ENCODE measurements around the gene AP4B1.
"Not testable (repeated sequence)": the region's sequence is repeated elsewhere in the genome, so short reads cannot be mapped to it uniquely, and the experiment has no call there.

Gene AP4B1

DNA sequence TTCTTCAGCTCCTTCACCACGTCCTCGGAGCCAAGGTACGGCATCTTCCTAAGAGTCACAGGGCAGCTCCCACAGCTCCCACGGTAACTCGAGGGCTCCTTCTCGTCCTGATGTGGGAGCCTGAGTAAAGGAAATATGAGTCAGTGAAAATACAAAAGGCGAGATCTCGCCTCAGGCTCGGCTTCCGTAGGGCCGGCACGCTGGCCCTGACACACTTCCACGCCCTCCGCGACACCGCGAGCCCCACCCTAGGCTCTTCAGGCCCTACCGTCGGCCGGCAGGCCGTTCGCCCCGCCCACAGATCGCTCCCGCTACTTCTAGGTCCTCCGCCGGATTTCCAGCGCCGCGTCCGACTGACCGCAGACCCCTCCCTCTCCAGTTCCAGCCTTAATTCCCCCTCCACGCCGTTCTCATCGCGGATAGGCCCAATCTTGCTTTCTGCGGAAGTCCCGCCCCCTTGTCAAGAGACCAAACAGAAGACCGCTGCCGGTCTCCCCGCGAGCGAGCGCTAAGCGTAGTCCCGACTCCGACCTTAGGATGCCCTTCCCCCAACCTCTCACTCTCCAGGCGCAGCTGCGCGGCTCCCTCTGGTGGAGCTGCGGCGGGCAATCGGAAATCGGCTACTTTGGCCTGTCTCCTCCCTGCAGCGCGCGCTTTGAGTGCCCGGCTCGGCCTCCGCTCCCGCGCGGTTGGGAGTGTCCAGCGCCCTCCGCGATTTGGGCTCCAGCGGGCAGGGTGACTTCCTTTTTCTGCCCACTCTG is at the start of gene AP4B1, which contains the start of gene DCLRE1B:
Gene AP4B1, minus strand, starts transcription at position 126 of the 761 bp plus-strand sequence. Its CDS starts 82 bp downstream, at position 44.
Gene DCLRE1B, plus strand, starts transcription at position 653 of the 761 bp plus-strand sequence. CDS start 261 bp downstream, outside the sequence.
- peak; percentile 100 for DNase-seq

DNA sequence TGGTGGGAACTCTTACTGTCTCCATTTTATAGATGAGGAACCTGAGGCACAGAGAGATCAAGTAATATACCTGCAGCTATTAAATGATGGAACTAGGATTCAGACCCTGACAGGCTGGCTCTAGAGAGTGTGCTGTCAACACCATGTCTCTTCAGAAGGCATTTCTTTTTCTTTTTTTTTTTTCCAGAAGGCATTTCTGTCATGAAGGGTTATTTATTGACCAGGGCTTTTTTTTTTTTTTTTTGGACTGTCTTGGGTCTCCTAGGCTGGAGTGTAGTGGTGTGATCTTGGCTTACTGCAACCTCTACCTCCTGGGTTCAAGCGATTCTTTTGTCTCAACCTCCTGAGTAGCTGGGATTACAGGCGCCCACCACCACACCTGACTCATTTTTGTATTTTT is 47.1 kb upstream of the AP4B1 start:
- no peak for DNase-seq

DNA sequence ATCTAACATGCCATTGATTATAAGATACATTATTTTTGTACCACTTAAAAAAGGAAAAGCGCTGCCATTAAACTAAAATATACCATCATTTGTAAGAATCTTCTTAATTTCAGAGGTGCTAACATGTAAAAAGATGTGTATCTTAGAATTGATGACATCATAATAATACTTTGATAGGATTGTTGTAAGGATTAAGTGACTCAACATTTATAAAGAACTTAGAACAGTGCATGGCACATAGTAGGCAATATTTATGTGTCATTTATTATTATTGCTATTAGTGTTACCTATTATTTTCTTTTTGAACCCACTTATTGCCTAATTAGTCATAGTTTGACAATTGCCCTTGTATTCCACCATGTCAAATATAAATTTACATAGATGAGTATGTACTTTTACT is 46.3 kb upstream of the AP4B1 start:
- DNase-seq: no peak

DNA sequence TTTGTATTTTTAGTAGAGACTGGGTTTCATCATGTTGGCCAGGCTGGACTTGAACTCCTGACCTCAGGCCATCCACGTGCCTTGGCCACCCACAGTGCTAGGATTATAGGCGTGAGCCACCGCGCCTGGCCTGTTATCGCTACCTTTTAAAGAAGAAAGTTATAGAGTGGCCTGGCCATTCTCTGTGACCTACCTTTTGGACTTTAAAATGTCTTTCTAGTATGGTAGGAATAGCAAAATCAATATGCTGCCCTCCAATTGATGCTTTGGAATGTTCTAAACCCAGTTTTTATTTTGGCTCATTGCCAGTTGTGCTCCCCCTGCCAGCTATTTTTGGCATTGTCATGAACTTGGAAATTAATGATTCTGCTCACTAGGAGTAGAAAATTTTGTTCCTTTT is 44.4 kb upstream of the AP4B1 start:
- DNase-seq: no peak

DNA sequence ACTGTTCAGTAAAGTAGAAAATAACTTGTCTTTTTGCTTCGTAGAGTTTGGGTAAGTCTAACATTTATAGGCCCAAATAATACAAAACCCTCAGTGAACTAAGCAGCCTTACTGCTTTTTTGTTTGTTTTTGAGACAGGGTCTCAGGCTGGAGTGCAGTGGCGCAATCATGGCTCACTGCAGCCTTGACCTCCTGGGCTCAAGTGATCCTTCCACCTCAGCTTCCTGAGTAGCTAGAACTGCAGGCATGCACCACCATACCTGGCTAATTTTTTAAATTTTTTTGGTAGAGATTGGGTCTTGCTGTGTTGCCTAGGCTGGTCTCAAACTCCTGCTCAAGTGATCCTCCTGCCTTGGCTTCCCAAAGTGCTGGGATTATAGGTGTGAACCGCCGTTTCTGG is 43.6 kb upstream of the AP4B1 start:
- DNase-seq: not testable (repeated sequence)

DNA sequence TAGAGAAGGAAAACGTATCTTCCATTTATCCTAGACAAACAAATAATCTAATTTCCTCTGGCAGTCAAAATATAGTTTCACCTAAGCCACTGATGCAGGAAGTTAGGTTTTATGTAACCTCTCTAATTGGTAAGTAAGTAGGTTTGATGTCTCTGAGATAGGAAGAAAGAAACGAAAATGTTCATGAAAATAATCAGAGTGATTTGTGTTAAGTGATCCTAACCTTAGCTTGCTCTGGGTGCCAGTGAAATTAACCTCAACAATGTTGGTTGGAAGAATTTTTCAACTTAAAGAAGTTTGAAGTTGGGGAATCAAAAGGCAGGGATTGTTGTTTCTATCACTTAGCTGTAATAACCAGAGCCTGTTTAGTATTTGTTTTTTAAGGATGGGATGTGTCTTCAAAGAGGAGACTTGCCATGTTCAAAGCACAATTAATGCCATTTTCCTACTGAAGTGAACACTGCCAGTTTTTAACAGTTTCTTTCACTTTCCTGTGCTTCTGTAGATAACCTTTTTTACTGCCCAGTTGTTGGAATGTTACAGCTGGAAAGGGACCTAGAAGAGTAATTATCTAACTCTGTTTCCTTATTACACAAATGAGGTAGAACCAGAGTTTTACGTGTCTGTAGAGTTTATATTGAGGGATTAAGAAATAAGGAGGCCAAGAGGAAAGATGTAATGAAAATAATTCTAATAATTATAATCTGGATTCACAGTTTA is 42.9 kb upstream of the AP4B1 start:
- DNase-seq: no peak

DNA sequence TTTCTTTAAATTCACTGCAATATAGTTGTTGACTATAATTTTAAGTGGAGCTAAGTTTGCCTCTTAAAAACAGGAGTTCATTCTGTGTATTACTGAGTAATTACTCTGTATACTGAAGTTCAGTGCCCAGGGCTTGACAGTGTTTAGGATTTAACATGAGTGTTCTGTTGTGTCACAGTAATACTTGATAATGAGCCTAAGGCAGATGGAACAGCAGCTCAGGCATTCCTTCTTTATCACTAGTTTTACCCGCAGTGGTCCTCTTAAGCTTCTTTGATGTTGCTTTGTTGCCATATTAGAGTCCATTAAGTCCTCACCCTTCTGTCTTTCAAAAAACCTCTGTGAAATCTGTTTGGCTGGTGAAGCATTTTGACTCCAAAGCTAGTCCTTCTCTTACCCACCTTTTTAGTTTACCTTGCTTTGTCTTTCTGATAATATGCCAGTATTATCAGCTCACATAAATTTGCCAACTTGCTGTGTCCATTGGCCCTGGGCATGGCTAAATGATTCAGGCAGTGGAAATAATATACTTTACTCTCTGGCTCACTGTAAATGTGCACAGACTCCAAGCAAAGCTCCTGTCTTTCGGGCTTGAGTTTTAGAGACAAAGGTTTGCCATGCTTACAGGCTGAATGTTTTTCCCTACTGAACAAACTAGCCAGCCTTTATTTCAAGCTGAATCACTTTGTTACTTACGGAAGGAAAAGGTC is 42.2 kb upstream of the AP4B1 start:
- DNase-seq: no peak

DNA sequence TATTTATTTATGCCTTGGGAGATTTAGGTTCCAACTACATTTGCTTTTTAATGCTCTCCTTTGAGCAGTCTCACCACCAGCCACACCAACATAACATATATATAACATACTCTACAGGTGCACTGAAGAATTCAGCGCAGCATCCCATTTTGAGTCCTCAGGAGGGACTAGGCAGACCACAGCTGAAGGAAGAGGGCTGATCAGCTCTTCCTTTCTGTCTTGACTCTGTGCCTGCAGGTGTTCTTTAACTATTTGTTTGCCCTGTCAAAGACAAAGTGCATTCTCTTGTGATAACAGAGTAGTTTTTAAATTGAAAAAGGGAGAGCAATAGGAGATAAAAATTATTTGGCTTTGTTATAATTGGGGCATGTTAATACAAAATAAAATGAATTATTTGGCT is 41.5 kb upstream of the AP4B1 start:
- no peak for DNase-seq

DNA sequence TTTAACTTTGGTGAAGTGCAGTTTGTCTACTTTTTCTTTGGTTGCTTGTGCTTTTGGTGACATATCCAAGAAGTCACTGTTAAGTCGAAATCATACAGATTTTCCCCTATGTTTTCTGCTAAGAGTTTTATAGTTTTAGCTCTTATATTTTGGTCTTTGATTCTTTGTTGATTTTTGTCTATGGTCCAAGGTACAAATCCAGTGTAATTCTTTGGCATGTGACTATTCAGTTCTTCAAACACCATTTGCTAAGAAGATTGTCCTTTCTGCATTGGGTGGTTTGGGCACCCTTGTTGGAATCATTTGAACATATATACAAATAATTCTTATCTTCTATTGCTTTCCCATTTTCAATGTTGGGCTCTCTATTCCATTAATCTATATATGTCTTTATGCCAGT is 40.7 kb upstream of the AP4B1 start:
- no peak for DNase-seq

DNA sequence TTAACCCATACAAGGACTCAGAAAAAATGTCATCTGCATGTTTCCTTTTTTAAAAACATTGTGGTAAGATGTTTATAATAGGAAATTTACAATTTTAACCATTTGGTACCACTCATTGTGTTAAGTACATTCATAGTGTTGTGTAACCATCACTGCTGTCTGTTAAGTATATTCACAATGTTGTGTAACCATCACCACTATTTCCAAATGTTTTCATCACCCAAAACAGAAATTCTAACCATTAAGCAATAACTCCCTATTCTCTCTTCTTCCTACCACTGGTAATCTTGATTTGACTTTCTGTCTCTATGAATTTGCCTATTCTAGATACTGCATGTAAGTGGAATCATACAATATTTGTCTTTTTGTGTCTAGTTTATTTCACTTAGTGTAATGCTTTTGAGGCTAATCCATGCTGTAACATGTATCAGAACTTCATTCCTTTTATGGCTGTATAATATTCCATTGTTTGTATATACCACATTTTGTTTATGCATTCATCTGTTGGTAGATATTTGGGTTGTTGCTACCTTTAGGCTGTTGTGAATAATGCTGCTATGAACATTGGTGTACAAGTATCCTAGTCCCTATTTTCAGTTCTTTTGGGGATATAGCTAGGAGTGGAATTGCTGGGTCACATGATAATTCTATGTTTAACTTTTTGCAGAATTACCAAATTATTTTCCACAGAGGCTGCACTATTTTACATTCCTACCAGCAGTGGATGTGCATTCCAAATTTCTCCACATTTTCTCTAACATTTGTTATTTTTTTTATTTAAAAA is 38.6 kb upstream of the AP4B1 start:
- no peak for DNase-seq

DNA sequence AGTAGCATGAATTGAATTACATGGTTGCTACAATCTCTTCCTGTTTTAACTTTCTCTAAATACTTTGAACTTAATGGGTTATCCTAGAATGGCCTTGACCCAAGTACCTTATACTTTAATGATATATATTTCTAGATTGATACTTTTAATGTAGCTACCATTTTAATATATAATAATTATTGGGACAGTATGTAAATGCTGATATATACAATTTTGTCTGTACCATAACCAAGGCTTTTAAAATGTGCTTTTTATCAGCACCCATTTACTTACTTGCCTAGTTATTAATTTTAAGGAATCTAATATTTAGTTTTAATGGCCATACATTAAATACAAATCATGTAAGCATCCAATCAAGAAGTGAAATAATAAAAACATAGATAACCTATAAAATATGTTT is 37.9 kb upstream of the AP4B1 start:
- DNase-seq: no peak

DNA sequence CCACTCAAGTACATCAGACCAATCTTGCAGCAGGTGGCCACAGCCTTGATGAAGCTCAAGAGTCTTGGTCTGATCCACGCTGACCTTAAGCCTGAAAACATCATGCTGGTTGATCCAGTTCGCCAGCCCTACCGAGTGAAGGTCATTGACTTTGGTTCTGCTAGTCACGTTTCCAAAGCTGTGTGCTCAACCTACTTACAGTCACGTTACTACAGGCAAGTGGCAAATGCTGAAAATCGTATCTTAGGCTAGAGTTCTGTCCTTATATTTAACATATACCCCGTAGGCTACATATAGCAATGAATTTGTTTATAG is 36.6 kb upstream of the AP4B1 start:
- no peak for DNase-seq

DNA sequence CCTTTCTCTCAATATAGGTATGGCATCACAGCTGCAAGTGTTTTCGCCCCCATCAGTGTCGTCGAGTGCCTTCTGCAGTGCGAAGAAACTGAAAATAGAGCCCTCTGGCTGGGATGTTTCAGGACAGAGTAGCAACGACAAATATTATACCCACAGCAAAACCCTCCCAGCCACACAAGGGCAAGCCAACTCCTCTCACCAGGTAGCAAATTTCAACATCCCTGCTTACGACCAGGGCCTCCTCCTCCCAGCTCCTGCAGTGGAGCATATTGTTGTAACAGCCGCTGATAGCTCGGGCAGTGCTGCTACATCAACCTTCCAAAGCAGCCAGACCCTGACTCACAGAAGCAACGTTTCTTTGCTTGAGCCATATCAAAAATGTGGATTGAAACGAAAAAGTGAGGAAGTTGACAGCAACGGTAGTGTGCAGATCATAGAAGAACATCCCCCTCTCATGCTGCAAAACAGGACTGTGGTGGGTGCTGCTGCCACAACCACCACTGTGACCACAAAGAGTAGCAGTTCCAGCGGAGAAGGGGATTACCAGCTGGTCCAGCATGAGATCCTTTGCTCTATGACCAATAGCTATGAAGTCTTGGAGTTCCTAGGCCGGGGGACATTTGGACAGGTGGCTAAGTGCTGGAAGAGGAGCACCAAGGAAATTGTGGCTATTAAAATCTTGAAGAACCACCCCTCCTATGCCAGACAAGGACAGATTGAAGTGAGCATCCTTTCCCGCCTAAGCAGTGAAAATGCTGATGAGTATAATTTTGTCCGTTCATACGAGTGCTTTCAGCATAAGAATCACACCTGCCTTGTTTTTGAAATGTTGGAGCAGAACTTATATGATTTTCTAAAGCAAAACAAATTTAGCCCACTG is 36.0 kb upstream of the AP4B1 start:
- DNase-seq: no peak

DNA sequence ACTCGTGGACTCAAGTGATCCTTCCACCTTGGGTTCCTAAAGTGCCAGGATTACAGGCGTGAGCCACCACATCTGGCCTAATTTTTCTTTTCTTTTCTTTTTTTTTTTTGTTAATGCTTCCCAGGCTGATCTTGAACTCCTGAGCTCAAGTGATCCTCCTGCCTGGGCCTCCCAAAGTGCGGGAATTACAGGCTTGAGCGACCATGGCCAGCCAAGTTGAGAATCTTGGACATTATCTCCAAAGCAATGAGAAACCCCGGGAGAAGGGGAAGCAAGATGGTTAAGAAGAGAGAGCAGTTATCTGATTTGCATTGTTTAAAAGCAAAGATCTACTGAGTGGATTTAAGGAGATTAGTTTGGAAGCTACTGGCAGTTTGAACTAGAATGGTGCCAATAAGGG is 33.6 kb upstream of the AP4B1 start:
- DNase-seq: no peak

DNA sequence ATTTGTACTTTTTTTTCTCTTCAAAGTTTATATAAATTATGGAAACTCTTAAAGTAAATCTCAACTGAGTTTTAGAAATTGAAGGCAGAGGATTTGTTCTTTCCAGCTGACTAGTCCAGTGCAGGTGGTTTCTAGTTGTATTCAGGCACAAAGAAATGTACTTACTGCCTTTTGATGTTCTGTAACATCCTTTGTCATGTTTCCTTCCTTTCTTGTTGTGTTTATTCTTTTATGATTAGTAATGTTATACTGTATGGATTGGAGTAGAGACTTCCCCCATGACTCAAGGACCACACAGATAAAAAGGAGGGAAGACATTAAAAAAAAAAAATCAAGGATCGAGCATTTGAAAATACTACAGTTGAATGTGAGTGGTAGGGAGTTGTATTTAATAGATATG is 32.5 kb upstream of the AP4B1 start:
- DNase-seq: no peak

DNA sequence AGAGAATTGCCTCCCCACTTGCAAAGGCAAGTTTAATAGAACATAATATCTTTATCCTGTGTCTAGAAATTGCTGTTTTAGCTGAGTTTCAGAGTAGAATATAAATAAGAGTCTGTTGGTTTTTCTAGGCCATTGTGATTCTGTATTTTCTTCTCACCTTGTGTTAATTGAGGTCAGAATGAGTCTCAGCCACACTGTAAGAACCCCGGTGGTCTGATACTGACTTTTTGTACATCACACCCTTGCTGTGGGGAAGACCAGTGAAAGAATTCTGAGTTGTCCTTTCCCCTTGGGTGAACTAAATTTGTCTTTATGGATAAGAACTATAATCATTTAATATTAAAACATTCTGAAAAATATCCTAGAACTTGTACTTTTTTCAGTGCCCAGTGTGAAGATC is 31.4 kb upstream of the AP4B1 start:
- DNase-seq: no peak

DNA sequence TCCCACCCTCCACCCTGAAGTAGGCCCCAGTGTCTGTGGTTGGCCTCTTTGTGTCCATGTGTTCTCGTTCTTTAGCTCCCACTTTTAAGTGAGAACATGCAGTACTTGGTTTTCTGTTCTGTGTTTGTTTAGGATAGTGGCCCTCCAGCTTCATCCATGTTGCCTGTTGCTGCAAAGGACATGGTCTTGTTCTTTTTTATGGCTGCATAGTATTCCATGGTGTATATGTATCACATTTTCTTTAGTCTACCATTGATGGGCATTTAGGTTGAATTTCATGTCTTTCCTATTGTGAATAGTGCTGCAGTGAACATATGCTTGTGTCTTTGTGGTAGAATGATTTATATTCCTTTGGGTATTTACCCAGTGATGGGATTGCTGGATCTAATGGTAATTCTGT is 30.6 kb upstream of the AP4B1 start:
- DNase-seq: no peak

DNA sequence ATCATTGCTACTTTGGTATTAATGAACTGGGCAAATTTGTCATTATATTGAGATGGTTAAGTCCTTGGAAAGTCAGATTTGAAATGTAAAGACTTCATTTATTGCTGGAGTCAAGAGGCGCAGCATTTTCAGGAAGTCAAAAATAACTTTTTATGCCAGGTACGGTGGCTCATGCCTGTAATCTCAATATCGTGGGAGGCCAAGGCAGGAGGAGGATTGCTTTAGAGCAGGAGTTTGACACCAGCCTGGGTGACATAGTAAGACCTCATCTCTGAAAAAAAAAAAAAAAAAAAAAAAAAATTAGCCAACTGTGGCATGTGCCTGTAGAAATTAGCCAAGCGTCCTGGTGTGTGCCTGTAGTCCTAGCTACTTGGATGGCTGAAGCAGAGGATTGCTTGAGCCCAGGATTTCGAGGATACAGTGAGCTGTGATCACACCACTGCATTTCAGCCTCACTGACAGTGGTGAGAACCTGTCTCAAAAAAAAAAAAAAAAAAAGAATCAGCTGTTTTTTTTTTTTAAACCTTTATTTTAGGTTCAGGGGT is 30.0 kb upstream of the AP4B1 start:
- DNase-seq: no peak

DNA sequence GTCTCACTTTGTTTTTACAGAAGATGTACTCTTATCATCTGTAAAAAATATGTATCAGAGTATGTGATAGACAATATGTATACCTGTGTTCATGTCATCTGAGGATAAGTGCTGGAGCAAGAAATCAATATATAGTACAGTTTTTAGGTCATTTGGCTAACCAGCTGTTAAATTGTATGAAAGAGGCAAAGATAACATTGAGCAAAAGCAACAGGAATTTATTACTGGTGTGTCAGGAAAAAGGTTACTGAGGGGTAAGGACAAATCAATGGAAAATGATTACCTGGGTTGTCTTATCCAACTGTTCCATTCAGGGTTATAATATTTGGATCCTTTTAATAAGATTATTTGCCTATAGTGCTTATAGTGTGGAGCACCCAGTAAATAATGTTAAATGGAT is 29.4 kb upstream of the AP4B1 start:
- no peak for DNase-seq

DNA sequence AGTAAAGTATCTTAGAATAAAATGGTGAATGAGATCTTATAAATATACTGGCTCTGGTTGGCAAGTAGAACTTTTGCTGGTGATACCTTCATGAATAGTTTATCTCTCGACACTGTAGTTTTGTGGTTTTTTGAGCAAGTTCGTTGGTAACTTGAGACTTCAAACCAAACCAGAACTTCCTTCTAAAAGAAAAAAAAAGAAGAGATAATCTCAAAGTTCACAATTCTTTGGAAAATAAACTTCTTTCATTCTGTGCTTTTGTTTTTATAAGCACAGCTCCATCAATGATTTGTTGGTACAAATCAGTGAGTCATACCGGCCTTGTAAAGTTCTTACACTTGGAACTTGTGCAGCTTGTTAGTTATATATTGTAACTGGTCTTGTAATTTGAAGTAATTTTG is 26.9 kb upstream of the AP4B1 start:
- DNase-seq: no peak

DNA sequence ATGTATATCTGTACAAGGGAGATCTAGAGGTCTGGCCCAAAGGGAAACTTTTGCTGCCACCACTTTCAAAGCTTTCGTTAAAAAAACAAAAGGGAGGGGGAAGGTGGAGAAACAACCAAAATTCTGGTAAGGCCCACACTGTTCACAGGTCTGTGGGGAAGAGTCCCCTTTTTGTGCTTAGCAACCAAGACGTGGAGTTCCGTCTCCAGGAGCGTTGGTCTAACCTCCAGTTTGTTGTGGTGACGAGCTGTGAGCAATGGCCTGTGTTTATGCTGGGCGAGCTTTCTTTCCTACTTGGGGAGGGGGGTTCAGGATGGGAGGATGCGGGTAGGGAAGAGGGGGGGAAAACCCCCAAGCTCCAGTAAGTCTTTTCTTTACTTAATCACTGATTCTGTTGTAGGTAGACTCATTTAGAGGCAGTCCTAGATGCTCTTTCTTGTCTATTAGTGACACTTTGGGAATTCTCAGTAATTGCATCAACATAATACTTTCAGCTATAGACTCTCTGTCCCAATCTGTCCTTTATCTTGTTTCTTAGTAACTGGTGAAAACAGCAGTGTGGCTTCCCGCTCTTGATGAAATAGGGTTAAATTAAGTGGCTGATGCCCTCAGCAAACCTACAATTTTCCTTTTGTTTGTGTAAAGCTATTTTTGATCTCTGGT is 26.0 kb upstream of the AP4B1 start:
- DNase-seq: no peak
